CD4-positive, CD25-positive, alpha-beta regulatory T cell (primary cell): Measurements from ENCODE around the gene CCDC190. TPM values are rescaled to one million over a fixed set of nuclear protein-coding genes. Genes with fewer than 3 reads are reported as not detected.

ENCODE experiments used
- ATAC-seq, 2 donors: fragments of 150-1000 bp; cut with Tn5 transposase; one replicate each; pipeline ENCODE4 v1.10.0; 2021; ENCODE audit warnings: low read depth in 2 of 2, moderate number of reproducible peaks in 2 of 2, moderate library complexity in 1 of 2
- DNase-seq, 3 donors: peaks; one replicate each; pipeline versions ENCODE4 v3.0.0 to v3.0.0-alpha.2; 2012 to 2022; ENCODE audit warnings: mixed read lengths in 1 of 3
- H3K27ac ChIP-seq: one replicate; pipeline ENCODE4 v1.7.0; 2013; ENCODE audit warnings: mild to moderate bottlenecking, low read length; ENCODE audit not compliant: insufficient read depth, poor library complexity, severe bottlenecking
- H3K27me3 ChIP-seq: one replicate; pipeline ENCODE4 v1.7.0; 2013; ENCODE audit warnings: low read length; ENCODE audit not compliant: control insufficient read depth, insufficient read depth
- H3K36me3 ChIP-seq: one replicate; pipeline ENCODE4 v1.7.0; 2013; ENCODE audit warnings: mild to moderate bottlenecking, low read length, moderate library complexity; ENCODE audit not compliant: control insufficient read depth, insufficient read depth
- H3K4me1 ChIP-seq: 2 replicates; pipeline ENCODE4 v1.7.0; 2013; ENCODE audit warnings: mild to moderate bottlenecking, low read length; ENCODE audit not compliant: insufficient read depth, control insufficient read depth, poor library complexity, severe bottlenecking
- H3K4me3 ChIP-seq: one replicate; pipeline ENCODE4 v1.7.0; 2013; ENCODE audit warnings: low read depth, mild to moderate bottlenecking, low read length, moderate library complexity
- H3K9me3 ChIP-seq, 2 experiments: 1 replicate in 1 of 2; 2 replicates in 1 of 2; pipeline ENCODE4 v1.7.0; 2013; ENCODE audit warnings: low read length in 2 of 2, mild to moderate bottlenecking in 1 of 2, moderate library complexity in 1 of 2; ENCODE audit not compliant: control insufficient read depth in 2 of 2
- H3K27ac Mint-ChIP-seq, 3 donors: one replicate each; pipeline ENCODE4 v1.8.0; 2020 to 2022; ENCODE audit warnings: mild to moderate bottlenecking in 3 of 3, mixed read lengths in 3 of 3, moderate library complexity in 2 of 3
- H3K27me3 Mint-ChIP-seq: one replicate; pipeline ENCODE4 v1.8.0; 2022; ENCODE audit warnings: mild to moderate bottlenecking, mixed read lengths
- H3K36me3 Mint-ChIP-seq: one replicate; pipeline ENCODE4 v1.8.0; 2020; ENCODE audit warnings: mixed read lengths
- H3K4me1 Mint-ChIP-seq, 4 donors: one replicate each; pipeline ENCODE4 v1.8.0; 2020 to 2022; ENCODE audit warnings: mixed read lengths in 4 of 4, mild to moderate bottlenecking in 1 of 4
- H3K4me3 Mint-ChIP-seq, 4 donors: one replicate each; pipeline ENCODE4 v1.8.0; 2020 to 2022; ENCODE audit warnings: mild to moderate bottlenecking in 4 of 4, mixed read lengths in 4 of 4, moderate library complexity in 3 of 4
- H3K9me3 Mint-ChIP-seq, 7 donors: one replicate each; pipeline ENCODE4 v1.8.0; 2020 to 2022; ENCODE audit warnings: mixed read lengths in 7 of 7, mild to moderate bottlenecking in 3 of 7, moderate library complexity in 2 of 7
- polyA plus RNA-seq, 4 donors: library from polyadenylated mRNA; unstranded; fragments of 300-500 nt; fragmentation: Illumina TruSeq; gene quantifications; one replicate each; pipeline ENCODE4 v1.2.3, GENCODE V29; 2021
- total RNA-seq: library from RNA; stranded (reverse); gene quantifications from one replicate; pipeline ENCODE4 v1.2.3, GENCODE V29; 2022

The CCDC190 gene
- total RNA-seq (not detected), polyA plus RNA-seq (not detected)

GRCh38 chr1:162861101-162861500 lies at the start of gene CCDC190:
TSS of gene CCDC190 (minus strand) at chr1:162861175. CDS start at chr1:162859646, 1,529 bp downstream.
- H3K4me1 Mint-ChIP-seq, result no peaks in the 10 kb centered on the region
- H3K27ac ChIP-seq, result no peak within 1 kb of the TSS
- no peak within 1 kb of the TSS for H3K27ac Mint-ChIP-seq
- peaks cover 0 to 3% (median 0%) of the 10 kb centered on the region in 7 donors for H3K9me3 Mint-ChIP-seq
- H3K27me3 Mint-ChIP-seq, result peaks cover 23% of the 10 kb centered on the region
- no peak for ATAC-seq
- DNase-seq, result no peak
- H3K4me3 Mint-ChIP-seq, result no peak within 1 kb of the TSS
- H3K36me3 Mint-ChIP-seq, result no peaks in the 10 kb centered on the region
- H3K9me3 ChIP-seq, result no peaks in the 10 kb centered on the region
- H3K4me3 ChIP-seq, result no peak within 1 kb of the TSS
- H3K4me1 ChIP-seq, result no peaks in the 10 kb centered on the region
- peaks cover 6% of the 10 kb centered on the region for H3K27me3 ChIP-seq
- no peaks in the 10 kb centered on the region for H3K36me3 ChIP-seq

GRCh38 chr1:162910161-162910560 lies 49.2 kb upstream of the CCDC190 start:
- H3K36me3 ChIP-seq, result no peaks in the 10 kb centered on the region
- H3K4me1 Mint-ChIP-seq, result no peaks in the 10 kb centered on the region
- H3K9me3 Mint-ChIP-seq, result peaks cover 0 to 7% (median 5%) of the 10 kb centered on the region in 7 donors
- H3K4me1 ChIP-seq, result no peaks in the 10 kb centered on the region
- H3K27me3 ChIP-seq, result peaks cover 3% of the 10 kb centered on the region
- H3K9me3 ChIP-seq, result no peaks in the 10 kb centered on the region
- no peak overlapping the region for H3K27ac Mint-ChIP-seq
- no peak overlapping the region for H3K4me3 Mint-ChIP-seq
- no peak overlapping the region for H3K4me3 ChIP-seq
- no peak for ATAC-seq
- no peaks in the 10 kb centered on the region for H3K36me3 Mint-ChIP-seq
- DNase-seq, result no peak
- H3K27me3 Mint-ChIP-seq, result peaks cover 7% of the 10 kb centered on the region
- no peak overlapping the region for H3K27ac ChIP-seq

GRCh38 chr1:162908780-162909179 lies 47.8 kb upstream of the CCDC190 start:
- DNase-seq (no peak), ATAC-seq (no peak)
- Histone ChIP-seq H3K36me3 (no peaks in the 10 kb centered on the region), H3K4me3 (no peak overlapping the region), H3K4me1 (no peaks in the 10 kb centered on the region), H3K27ac (no peak overlapping the region), H3K9me3 (no peaks in the 10 kb centered on the region), H3K27me3 (no peaks in the 10 kb centered on the region)
- no peak overlapping the region for H3K4me3 Mint-ChIP-seq
- H3K27me3 Mint-ChIP-seq, result peaks cover 7% of the 10 kb centered on the region
- no peaks in the 10 kb centered on the region for H3K36me3 Mint-ChIP-seq
- no peaks in the 10 kb centered on the region for H3K4me1 Mint-ChIP-seq
- H3K27ac Mint-ChIP-seq, result no peak overlapping the region
- H3K9me3 Mint-ChIP-seq, result peaks cover 0 to 7% (median 5%) of the 10 kb centered on the region in 7 donors

GRCh38 chr1:162908236-162908635 lies 47.3 kb upstream of the CCDC190 start:
- H3K4me1 Mint-ChIP-seq, result no peaks in the 10 kb centered on the region
- Histone ChIP-seq H3K4me3 (no peak overlapping the region), H3K27ac (no peak overlapping the region), H3K27me3 (no peaks in the 10 kb centered on the region), H3K4me1 (no peaks in the 10 kb centered on the region), H3K36me3 (no peaks in the 10 kb centered on the region), H3K9me3 (no peaks in the 10 kb centered on the region)
- peaks cover 0 to 7% (median 5%) of the 10 kb centered on the region in 7 donors for H3K9me3 Mint-ChIP-seq
- no peak overlapping the region for H3K27ac Mint-ChIP-seq
- ATAC-seq (no peak), DNase-seq (no peak)
- no peaks in the 10 kb centered on the region for H3K36me3 Mint-ChIP-seq
- H3K4me3 Mint-ChIP-seq, result no peak overlapping the region
- H3K27me3 Mint-ChIP-seq, result peaks cover 7% of the 10 kb centered on the region

- Mint-ChIP-seq H3K4me1 (no peaks in the 10 kb centered on the region), H3K9me3 (peaks cover 0 to 2% (median 0%) of the 10 kb centered on the region in 7 donors)
Observed at GRCh38 chr1:162906485-162906884, 45.5 kb upstream of the CCDC190 start.

GRCh38 chr1:162905174-162906158 lies 44.5 kb upstream of the CCDC190 start:
- Histone ChIP-seq H3K4me3 (no peak overlapping the region), H3K36me3 (no peaks in the 10 kb centered on the region), H3K4me1 (no peaks in the 10 kb centered on the region), H3K27me3 (no peaks in the 10 kb centered on the region), H3K9me3 (no peaks in the 10 kb centered on the region), H3K27ac (no peak overlapping the region)
- no peaks in the 10 kb centered on the region for H3K36me3 Mint-ChIP-seq
- no peak for ATAC-seq
- H3K27me3 Mint-ChIP-seq, result peaks cover 7% of the 10 kb centered on the region
- H3K27ac Mint-ChIP-seq, result no peak overlapping the region
- no peak overlapping the region for H3K4me3 Mint-ChIP-seq
- H3K4me1 Mint-ChIP-seq, result no peaks in the 10 kb centered on the region
- peaks cover 0 to 1% (median 0%) of the 10 kb centered on the region in 7 donors for H3K9me3 Mint-ChIP-seq
- no peak for DNase-seq

More at GRCh38 chr1:162906485-162906884, 45.5 kb upstream of the CCDC190 start:
- Mint-ChIP-seq H3K27me3 (peaks cover 7% of the 10 kb centered on the region), H3K36me3 (no peaks in the 10 kb centered on the region), H3K4me3 (no peak overlapping the region), H3K27ac (no peak overlapping the region)
- no peak for DNase-seq
- H3K27me3 ChIP-seq, result no peaks in the 10 kb centered on the region
- H3K9me3 ChIP-seq, result no peaks in the 10 kb centered on the region
- no peak overlapping the region for H3K4me3 ChIP-seq
- H3K36me3 ChIP-seq, result no peaks in the 10 kb centered on the region
- no peaks in the 10 kb centered on the region for H3K4me1 ChIP-seq
- no peak overlapping the region for H3K27ac ChIP-seq
- no peak for ATAC-seq

- Histone ChIP-seq H3K36me3 (no peaks in the 10 kb centered on the region), H3K4me3 (no peak overlapping the region), H3K27me3 (no peaks in the 10 kb centered on the region), H3K4me1 (no peaks in the 10 kb centered on the region), H3K9me3 (no peaks in the 10 kb centered on the region), H3K27ac (no peak overlapping the region)
- H3K27me3 Mint-ChIP-seq, result peaks cover 7% of the 10 kb centered on the region
- H3K27ac Mint-ChIP-seq, result no peak overlapping the region
- DNase-seq, result no peak
- no peaks in the 10 kb centered on the region for H3K9me3 Mint-ChIP-seq
- H3K4me1 Mint-ChIP-seq, result no peaks in the 10 kb centered on the region
- no peak overlapping the region for H3K4me3 Mint-ChIP-seq
- H3K36me3 Mint-ChIP-seq, result no peaks in the 10 kb centered on the region
- ATAC-seq, result no peak
Observed at GRCh38 chr1:162904579-162904978, 43.6 kb upstream of the CCDC190 start.
